Upper lobe of left lung (tissue), 4 donors: ENCODE measurements around the gene SRPRB.

Source experiments
- POLR2A ChIP-seq, 4 donors: fragments of 450-650 bp; IDR thresholded peaks; one replicate each; pipeline ENCODE4 v1.5.1; 2016 to 2017; ENCODE audit warnings: antibody characterized with exemption in 4 of 4, mild to moderate bottlenecking in 2 of 4
- TF ChIP-seq, protein P1 (sequence below), 6 experiments: fragments of 450-650 bp in 4 of 6; fragments of 200-600 bp in 2 of 6; sonication (generic) in 2 of 6; IDR thresholded peaks; one replicate each; pipeline ENCODE4 v1.5.1; 2016 to 2019; ENCODE audit warnings: antibody characterized with exemption in 6 of 6

DNA sequence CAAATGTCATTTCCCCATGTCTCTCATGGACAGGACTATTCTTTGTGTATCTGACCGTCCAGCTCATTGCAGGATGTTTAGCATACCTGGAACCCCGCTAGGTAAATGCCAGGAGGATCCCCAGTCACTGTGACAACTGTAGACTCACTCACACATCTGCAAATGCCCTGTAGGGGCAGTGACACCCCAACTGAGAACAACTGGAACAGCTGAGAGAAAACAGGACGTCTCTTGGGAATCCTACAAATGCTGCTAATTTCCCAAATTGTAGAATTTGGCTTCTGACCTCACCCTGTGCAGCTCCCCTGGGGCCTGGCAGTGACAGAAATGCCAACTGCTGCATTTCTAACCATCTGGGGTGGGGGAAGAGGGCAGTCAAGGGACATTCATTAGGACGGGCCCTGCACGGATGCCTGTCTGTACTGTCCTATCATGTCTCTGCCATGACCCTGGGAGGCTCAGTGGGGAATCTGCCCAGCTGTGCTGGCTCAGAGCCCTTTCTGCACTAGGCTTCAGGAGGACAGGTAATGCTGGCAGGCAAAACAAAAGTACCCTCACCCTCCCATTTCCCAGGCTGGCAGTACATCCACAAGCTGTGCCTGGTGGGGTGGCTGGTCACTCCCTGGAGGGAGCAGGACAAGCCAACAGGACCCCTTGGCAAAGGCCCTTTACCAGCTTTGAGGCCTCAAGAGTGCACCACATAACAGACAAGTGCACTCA is 59.7 kb downstream of the SRPRB start:
- TF ChIP-seq POLR2A (IDR thresholded peaks at IDR 0.05), result no peak
- TF ChIP-seq, protein P1, sequence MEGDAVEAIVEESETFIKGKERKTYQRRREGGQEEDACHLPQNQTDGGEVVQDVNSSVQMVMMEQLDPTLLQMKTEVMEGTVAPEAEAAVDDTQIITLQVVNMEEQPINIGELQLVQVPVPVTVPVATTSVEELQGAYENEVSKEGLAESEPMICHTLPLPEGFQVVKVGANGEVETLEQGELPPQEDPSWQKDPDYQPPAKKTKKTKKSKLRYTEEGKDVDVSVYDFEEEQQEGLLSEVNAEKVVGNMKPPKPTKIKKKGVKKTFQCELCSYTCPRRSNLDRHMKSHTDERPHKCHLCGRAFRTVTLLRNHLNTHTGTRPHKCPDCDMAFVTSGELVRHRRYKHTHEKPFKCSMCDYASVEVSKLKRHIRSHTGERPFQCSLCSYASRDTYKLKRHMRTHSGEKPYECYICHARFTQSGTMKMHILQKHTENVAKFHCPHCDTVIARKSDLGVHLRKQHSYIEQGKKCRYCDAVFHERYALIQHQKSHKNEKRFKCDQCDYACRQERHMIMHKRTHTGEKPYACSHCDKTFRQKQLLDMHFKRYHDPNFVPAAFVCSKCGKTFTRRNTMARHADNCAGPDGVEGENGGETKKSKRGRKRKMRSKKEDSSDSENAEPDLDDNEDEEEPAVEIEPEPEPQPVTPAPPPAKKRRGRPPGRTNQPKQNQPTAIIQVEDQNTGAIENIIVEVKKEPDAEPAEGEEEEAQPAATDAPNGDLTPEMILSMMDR (IDR thresholded peaks at IDR 0.05), result no peak
